ENCODE results near the gene ZNF410. TPM values are rescaled to one million over a fixed set of nuclear protein-coding genes. Genes with fewer than 3 reads are reported as not detected.

Gene ZNF410
- total RNA-seq, 1 experiment from 2014 or later, result 28.1 TPM

DNA sequence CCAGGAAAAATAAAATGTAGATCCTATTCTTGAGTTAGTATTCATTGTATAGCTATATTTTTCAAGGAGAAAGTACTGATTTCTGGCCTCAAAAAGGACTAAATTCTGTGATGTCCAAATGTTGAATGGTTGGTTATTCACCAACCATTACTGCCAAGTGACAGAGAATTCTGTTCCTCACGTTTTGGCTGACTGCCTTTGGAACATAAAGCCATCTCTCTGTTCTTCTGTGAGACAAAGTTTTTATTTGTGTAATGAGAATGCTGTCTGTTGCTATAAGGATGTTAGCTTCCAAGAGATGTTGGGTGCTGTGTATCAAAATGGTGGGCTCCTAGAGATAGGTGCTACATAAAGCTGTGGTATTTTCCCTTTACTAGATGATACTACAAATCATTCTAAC is 9.3 kb downstream of the ZNF410 start:
- no peaks in the 10 kb centered on the region for H4K20me1 ChIP-seq (ENCODE audit: control insufficient read depth, insufficient read depth, insufficient read length)
- no peak overlapping the region for H4K8ac ChIP-seq (replicated peaks; ENCODE audit: insufficient read length, low read depth, low read length)

More for the DNA sequence above, 9.3 kb downstream of the ZNF410 start:
- no peak overlapping the region for H3K4ac ChIP-seq (ENCODE audit: low read depth, low read length)
- no peak overlapping the region for H3K4me2 ChIP-seq (ENCODE audit: insufficient read depth, insufficient read length, low read length)
- no peak overlapping the region for H3T11ph ChIP-seq (ENCODE audit: low read length)
- no peaks in the 10 kb centered on the region for H3K9me3 Mint-ChIP-seq
- H4K5ac ChIP-seq (ENCODE audit: insufficient read length, low read depth, low read length), result no peak overlapping the region
- H2BK12ac ChIP-seq (ENCODE audit: insufficient read length, low read depth, low read length), result no peak overlapping the region
- no peak overlapping the region for H4K91ac ChIP-seq (ENCODE audit: insufficient read length, low read depth, low read length)
- DNase-seq, result no peak
- H3K4me3 Mint-ChIP-seq, result no peak overlapping the region
- H2BK5ac ChIP-seq (ENCODE audit: insufficient read length, low read length), result no peak overlapping the region
- H3K56ac ChIP-seq (ENCODE audit: insufficient read length, low read depth, low read length), result no peak overlapping the region
- TF ChIP-seq, protein P1, sequence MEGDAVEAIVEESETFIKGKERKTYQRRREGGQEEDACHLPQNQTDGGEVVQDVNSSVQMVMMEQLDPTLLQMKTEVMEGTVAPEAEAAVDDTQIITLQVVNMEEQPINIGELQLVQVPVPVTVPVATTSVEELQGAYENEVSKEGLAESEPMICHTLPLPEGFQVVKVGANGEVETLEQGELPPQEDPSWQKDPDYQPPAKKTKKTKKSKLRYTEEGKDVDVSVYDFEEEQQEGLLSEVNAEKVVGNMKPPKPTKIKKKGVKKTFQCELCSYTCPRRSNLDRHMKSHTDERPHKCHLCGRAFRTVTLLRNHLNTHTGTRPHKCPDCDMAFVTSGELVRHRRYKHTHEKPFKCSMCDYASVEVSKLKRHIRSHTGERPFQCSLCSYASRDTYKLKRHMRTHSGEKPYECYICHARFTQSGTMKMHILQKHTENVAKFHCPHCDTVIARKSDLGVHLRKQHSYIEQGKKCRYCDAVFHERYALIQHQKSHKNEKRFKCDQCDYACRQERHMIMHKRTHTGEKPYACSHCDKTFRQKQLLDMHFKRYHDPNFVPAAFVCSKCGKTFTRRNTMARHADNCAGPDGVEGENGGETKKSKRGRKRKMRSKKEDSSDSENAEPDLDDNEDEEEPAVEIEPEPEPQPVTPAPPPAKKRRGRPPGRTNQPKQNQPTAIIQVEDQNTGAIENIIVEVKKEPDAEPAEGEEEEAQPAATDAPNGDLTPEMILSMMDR (conservative IDR thresholded peaks at IDR 0.05), result no peak
- H3K4me1 ChIP-seq (ENCODE audit: insufficient read depth, low read length), result no peaks in the 10 kb centered on the region
- no peak overlapping the region for H2BK120ac ChIP-seq (ENCODE audit: low read depth, low read length, poor library complexity, severe bottlenecking)
- H3K27me3 ChIP-seq (ENCODE audit: insufficient read depth, low read length), result no peaks in the 10 kb centered on the region
- H3K14ac ChIP-seq (ENCODE audit: insufficient read depth, low read length), result no peak overlapping the region
- H3K9me3 ChIP-seq (ENCODE audit: control insufficient read depth, low read depth, low read length), result no peaks in the 10 kb centered on the region
- no CpG with 5 or more reads among the region's 1 CpG for WGBS (ENCODE audit: extremely low coverage, insufficient read length, low lambda C conversion rate)
- H2AFZ ChIP-seq (ENCODE audit: low read length), result no peak overlapping the region
- no peak overlapping the region for H2BK20ac ChIP-seq (ENCODE audit: low read depth, low read length, poor library complexity, severe bottlenecking)
- H3K4me1 Mint-ChIP-seq, result no peaks in the 10 kb centered on the region
- H3K18ac ChIP-seq (ENCODE audit: insufficient read length, low read depth, low read length), result no peak overlapping the region
- no peak overlapping the region for H3K27ac ChIP-seq (ENCODE audit: insufficient read length, low read depth, low read length)
- H3K9ac ChIP-seq (ENCODE audit: extremely low read depth, insufficient read length, low read length), result no peak overlapping the region
- peaks cover 12 to 61% (median 45%) of the 10 kb centered on the region in 3 experiments; a peak in 6 of 7 replicates for H3K36me3 Mint-ChIP-seq (ENCODE audit: insufficient read depth in 1 of 3, low read depth in 3 of 3)
- no peak overlapping the region for H3K27ac Mint-ChIP-seq
- H3K79me2 ChIP-seq (ENCODE audit: insufficient read depth, low read length), result no peaks in the 10 kb centered on the region; the same call in 1 of the 2 replicates
- H2BK15ac ChIP-seq (ENCODE audit: low read depth, low read length), result no peak overlapping the region
- no peaks in the 10 kb centered on the region for H3K79me1 ChIP-seq (ENCODE audit: insufficient read depth, low read depth, low read length, poor library complexity, severe bottlenecking)
- H3K23me2 ChIP-seq (ENCODE audit: insufficient read length, low read depth, low read length, poor library complexity, severe bottlenecking), result no peaks in the 10 kb centered on the region
- no peak overlapping the region for H2AK5ac ChIP-seq (ENCODE audit: insufficient read length, low read length)
- H3K27me3 Mint-ChIP-seq (ENCODE audit: low read depth), result no peaks in the 10 kb centered on the region
- H3K23ac ChIP-seq (ENCODE audit: insufficient read length, low read depth, low read length), result no peak overlapping the region
